GM21825 (cell line): ENCODE results near the gene RNF213.

Experiments used
- ATAC-seq: cut with Tn5 transposase; IDR thresholded peaks from one replicate; pipeline ENCODE4 v1.9.1; 2021; ENCODE audit warnings: mild to moderate bottlenecking, moderate library complexity; ENCODE audit not compliant: unreplicated experiment

The RNF213 gene

DNA sequence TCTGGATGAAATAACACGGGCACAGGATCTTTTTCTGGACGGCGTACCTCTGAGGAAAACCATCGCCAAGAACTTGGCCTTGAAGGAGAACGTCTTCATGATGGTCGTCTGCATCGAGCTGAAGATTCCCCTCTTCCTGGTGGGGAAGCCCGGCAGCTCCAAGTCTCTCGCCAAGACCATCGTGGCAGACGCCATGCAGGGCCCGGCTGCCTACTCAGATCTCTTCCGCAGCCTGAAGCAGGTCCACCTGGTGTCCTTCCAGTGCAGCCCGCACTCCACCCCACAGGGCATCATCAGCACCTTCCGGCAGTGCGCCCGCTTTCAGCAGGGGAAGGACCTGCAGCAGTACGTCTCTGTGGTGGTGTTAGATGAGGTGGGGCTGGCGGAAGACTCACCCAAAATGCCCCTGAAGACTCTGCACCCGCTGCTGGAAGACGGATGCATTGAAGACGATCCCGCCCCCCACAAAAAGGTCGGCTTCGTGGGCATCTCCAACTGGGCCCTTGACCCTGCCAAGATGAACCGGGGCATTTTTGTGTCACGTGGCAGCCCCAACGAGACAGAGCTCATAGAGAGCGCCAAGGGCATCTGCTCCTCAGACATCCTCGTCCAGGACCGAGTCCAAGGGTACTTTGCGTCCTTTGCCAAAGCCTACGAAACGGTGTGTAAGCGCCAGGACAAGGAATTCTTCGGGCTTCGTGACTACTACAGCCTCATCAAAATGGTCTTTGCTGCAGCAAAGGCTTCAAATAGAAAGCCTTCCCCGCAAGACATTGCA, 86.0 kb downstream of the RNF213 start:
- no peak for ATAC-seq

DNA sequence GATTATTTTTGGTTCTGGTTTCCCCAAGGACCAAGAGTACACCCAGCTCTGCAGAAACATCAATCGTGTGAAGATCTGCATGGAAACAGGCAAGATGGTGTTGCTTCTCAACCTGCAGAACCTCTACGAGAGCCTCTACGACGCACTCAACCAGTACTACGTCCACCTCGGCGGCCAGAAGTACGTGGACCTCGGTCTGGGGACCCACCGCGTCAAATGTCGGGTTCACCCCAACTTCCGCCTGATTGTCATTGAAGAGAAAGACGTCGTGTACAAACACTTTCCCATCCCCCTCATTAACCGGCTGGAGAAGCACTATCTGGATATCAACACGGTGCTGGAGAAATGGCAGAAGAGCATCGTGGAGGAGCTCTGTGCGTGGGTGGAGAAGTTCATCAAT, 86.9 kb downstream of the RNF213 start:
- no peak for ATAC-seq

DNA sequence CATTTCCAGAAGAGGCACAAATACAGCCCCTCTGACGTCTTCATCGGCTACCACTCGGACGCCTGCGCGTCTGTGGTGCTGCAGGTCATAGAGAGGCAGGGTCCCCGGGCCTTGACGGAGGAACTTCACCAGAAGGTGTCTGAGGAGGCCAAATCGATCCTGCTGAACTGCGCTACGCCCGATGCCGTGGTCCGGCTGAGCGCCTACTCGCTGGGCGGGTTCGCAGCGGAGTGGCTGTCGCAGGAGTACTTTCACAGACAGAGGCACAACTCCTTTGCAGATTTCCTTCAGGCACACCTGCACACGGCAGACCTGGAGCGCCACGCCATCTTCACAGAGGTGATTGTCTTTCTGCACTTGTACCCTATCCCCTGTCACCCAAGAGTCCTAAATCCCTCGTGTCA, 87.3 kb downstream of the RNF213 start:
- ATAC-seq = no peak

DNA sequence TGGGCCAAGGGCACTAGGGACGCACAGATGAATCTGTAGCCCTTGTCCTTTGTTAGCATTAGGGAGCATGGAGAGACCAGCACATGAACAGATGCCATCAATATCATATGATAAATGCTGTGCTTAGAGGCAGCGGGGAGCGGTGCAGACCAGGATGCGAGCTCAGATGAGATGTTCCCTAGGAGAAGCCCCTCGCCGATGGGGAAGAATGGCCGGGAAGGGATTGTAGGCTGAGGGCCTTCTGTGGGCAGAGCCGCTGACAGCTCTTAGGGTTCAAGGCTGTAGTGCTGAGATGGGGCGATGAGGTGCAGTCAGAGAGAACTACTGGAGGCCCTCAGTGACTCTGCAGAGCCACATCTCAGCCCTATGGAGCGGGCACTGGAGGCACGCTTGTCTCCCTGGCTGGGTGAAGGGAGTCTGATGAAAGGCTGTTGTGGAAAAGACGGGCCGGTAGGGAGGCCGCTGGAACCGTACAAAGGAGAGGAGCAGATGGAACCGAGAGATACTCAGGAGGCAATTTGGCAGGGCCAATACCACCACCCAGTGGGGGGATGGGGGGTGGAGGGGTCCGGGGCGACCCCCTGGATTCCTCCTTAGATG, 88.0 kb downstream of the RNF213 start:
- no peak for ATAC-seq

DNA sequence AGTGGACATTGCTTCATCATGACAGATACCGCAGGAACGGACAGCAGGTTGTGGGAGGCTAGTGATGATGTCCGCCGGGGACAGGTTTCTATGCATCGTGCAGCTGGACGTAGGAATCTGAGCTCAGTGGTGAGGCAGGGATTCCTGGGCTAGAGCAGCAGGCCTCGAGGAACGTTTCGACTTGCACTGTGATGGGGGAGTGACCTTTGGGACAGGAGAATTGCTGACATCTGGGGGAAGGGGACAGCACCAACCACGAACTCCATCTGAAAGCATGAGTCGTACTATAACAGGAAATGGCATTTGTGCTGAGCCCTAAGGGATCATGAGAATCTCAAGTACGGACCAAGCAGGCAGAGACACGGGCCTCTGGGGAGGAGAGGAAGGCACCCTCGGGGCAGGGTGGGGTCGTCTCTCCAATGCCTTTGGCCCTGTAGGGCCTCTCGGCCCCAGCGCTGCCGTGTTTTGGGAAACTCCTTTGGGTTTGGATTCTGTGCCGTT, 88.5 kb downstream of the RNF213 start:
- ATAC-seq = no peak

DNA sequence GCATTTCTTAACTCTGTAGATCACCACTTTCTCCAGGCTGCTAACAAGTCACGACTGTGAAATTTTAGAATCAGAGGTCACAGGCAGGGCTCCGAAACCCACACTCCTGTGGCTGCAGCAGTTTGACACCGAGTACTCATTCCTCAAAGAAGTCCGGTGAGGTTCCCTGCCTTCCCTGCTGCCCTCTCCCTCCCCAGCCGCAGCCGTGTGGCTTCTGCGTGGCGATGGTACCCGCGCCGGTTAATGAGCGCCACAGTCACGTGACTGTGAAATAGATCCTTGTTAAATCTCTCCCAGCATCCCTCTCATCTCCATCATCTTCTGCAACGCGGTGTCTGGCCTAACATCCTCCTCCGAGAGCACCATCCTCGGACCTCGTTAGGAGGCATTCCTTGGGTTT, 89.1 kb downstream of the RNF213 start:
- no peak for ATAC-seq

DNA sequence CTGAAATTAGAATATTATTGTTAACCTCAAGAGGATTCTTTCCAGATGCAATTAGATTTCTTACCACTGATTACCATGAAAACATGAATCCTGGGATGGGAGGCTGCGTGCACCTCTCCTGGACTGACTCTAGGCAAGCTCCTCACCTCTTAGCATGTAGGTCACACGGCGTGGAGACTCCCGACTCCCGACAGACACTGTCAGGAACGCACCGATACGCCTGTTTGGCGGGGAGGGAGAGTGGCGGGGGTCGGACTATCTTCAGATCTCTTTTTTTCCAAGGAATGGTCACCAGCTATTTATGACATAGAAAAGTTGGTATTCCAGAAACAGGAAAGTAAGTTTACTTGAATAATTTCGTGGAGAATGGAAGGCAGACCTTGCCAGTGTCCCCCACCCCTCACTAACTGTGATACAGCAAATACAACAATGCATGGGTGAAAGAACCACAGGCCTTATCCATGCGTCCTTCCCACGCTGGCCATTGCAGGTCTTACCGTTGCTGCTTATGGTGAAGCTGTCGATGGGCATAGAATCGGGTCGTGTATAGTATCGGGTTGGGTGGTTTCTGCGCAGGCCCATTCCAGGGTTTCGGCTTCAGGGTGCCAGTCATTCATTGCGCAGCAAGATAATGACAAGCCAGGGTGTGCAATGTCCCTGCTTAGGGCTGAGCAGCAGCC, 91.7 kb downstream of the RNF213 start:
- ATAC-seq = no peak

DNA sequence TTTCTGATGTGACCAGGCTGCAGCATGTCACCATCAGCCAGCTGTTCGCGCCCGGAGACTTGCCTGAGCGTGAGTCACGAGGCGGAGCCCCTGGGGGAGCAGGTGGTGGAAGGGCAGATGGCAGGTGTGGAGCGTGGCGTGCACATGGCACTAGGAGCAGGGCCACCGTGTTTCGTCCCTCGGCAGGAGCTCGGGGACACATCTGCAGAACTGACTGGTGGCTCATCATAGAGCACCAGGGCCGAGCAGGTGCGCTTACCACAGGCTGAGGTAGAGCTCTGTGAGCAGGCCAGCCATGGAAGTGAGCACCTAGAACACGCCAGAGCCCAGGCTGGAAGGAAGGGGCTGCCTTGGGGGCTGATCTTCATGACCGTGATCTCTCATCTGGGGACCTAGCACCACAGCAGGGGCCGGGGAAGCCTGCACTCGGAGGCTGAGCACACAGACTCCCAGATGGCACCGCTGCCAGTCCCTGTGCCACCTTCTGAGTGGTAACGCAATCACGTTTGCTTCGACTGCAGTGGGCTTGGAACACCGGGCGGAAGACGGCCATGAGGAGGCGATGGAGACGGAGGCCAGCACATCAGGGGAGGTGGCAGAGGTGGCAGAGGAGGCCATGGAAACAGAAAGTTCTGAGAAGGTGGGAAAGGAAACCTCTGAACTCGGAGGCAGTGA, 92.5 kb downstream of the RNF213 start:
- ATAC-seq = no peak

DNA sequence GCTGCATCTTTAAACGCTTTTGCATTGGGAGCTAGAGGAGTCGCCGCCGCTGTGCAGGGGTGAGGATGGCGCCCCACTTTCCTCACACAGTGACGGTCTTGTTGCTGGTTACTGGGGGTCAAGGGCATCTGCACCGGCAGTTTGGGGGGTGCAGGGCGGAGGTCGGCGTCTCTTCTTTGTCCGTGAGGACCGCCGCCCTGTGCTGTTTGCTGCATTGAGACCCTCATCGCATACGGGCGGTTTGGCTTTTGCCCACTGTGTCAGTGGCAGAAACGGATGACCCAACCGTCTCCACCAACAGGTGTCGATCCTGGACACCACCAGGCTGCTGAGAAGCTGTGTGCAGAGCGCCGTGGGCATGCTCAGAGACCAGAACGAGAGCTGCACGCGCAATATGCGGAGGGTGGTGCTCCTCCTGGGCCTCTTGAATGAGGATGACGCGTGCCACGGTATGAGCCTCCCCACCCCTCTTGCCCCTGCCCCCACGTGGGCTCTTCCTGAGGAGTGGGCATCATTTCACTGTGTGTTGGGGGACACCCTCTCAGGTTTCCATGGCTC, 93.1 kb downstream of the RNF213 start:
- no peak for ATAC-seq

DNA sequence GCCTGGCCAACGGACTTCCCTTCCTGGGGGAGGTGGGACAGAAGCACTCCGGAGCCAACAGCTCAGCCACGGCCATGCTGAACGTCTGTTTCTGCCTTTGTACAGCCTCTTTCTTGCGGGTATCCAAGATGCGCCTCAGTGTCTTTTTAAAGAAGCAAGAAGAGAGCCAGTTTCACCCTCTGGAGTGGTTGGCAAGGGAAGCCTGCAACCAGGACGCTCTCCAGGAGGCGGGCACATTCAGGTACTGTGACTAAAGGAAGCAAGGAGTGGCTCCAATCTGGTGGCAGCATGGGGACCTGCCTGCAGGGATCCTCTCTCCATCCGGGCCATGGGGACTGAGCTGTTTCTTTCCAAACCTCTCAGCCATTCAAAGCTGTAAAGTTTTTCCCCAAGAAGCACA, 93.7 kb downstream of the RNF213 start:
- ATAC-seq = no peak

DNA sequence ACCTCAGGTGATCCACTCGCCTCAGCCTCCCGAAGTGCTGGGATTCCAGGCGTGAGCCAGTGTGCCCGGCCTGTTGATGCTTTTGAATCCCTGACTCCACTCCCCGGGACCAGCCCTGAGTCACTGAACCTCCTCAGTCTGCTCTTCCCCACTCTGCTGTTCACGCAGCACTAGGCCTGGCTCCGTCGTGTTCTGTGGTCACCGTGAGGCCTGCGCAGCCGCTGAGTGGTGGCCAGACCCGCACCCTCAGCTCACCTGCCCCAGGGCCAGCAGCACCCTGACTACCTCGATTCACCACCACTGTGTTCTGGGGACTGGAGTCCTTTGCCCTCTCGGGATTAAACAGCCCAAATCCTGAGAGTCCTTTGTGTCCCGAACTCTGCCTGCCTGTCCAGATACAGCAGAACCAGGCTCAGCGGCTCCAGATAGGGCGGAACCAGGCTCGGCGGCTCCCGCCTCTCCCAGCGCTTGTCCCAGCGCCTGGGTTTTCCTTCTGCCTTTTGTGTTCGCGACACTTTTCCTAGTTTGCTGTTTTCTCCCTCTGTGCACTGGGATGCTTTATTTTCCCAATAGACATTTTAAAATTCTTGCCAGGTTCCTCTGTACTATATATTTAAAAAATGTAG, 95.7 kb downstream of the RNF213 start:
- ATAC-seq = no peak

DNA sequence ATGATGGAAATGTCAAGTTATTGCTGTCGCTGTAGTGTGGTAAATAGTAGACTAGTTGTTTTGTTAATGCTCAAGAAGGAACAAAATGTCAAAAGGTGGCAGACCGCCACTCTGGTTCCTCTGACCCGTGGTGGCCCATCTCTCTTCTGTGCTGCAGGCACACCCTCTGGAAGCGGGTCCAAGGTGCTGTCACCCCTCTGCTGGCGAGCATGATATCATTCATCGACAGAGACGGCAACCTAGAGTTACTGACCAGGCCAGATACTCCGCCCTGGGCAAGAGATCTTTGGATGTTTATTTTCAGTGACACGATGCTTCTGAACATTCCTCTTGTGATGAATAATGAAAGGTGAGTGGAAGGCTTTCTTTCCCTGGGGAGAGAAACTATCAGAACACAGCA, 97.5 kb downstream of the RNF213 start:
- ATAC-seq = no peak

DNA sequence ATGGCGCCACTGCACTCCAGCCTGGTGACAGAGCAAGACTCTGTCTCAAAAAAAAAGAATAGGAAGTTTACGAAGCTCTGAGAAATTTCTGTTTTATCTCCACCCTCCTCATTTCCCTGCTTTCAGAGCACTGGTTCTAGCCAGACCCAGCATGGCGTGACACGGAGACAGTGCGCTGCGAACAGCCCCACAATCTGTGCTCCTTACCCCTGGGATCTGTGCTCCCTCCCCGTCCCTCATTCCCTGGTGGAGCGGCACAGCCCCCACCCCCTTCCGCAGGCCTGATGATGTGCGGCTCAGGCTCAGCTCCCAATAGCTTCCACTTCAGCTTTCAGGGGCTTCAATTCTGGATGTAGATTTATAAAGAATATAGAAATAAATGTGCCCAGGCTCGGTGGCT, 98.2 kb downstream of the RNF213 start:
- ATAC-seq = no peak

DNA sequence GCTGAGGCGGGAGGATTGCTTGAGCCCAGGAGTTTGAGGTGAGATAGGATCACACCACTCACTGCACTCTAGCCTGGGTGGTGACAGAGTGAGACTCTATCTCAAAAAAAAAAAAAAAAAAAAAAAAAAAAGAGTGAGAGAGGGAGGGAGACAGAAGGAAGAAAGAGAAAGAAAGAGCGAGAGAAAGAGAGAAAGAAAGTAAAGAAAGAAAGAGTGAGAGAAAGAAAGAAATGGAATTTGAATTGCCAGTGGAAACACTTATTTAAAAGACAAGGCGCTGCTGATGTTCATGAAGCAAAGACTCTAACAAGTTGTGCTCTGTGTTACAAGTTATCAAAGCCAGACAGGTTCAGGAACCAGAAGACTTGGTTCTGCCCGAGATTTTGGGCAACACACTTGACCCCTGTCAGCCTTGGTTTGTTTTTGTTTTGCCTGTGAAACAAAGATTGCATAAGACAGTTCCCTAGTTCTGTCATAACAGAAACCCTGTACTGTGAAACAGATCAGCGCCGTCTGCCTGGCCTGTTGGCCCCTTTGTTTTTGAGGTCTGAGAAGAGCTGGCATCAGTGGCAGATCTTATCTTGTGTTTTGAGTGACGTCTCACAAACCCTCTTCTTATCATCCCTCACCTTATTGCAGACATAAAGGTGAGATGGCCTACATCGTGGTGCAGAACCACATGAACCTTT, 98.9 kb downstream of the RNF213 start:
- no peak for ATAC-seq

DNA sequence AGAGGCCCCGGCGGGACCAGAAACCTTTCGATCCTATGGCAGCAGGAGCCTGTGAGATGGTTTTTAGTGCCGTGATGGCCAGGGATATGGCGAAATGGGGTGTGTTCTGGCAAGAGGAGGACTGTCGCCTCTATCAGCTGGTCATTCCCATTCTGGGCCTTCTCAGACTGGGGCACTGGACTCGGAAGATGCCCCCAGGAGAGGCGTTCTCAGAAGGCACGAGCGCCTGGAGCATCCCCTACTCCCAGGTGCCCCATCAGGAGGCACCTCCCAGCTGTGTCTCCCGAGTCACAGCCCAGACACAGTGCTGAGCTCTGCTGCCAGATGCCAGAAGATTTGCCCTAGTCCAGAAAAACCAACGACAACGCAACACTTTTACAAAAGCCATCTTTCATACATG, 99.7 kb downstream of the RNF213 start:
- no peak for ATAC-seq

DNA sequence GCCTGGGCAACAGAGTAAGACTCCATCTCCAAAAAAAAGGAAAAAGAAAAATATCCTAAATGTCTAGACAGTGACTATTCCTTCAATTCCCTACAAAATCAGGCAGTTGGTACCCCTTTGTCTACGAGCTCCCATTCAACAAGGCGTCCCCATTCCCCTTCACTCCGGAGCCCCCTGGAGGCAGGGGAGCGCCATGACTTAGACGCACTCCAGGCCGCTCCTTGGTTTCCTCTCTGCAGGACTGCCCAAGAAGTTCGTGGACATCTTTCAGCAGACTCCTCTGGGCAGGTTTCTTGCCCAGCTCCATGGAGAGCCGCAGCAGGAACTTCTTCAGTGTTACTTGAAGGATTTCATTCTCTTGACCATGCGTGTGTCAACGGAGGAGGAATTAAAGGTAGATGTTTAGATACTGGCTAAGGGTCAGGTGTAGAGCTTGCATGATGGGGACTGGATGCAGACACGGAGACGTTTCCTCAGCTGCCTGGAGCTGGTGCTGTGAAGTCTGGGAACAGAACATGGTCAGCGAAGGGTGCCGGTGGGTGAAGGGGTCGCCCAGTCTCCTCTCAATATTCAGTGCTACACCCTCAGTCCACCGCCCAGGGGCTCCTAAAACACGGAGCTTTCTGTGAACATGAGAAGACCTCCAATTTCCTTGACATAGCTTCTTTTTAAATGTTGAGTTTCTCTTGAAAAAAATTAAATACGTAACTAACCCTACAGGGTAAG, 101.0 kb downstream of the RNF213 start:
- ATAC-seq = no peak

DNA sequence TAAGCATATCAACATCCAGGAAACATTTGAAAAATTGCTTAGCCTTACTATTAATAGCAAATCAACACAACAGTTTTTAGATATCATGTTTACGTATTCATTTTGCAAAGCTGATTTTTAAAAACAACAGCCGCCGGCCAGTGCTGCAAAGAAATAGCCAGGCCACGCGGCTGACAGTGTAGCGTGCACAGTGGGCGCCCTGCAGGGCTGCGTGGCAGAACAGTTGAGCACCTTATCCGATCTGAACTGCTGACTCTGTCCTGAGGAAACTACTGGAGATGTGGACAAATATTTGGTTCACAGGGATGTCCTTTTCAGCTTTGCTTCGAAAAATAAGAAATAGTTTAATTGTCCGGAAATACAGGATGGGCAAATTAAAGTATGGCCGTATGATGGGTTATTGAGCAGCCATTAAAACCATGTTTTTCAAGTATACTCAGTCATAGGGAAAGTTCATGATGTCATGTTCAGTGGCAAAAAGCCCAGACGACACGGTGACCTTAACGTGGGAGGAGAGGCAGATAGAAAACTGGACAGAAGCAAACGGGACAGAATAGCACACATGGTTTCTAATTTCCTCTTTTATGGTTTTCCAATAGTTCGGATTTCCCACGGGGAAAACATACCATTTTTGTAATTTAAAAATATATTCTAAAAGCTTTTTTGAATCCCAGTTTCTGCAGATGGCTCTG, 101.9 kb downstream of the RNF213 start:
- ATAC-seq = no peak

DNA sequence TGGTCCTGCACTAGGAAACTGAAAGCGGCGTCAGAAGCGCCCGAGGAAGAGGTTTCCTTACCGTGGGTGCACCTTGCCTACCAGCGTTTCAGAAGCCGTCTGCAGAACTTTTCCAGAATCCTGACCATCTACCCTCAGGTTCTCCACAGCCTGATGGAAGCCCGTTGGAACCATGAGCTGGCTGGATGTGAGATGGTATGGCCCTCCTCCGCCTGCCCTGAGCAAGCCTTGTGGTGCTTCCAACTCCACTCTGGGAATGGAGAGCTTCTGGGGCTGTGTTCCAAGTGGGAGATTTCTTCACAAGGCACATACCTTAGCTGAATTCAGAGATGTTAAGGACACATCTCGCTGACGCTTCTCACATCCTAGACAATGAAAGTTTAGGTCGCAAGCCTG, 102.5 kb downstream of the RNF213 start:
- ATAC-seq = no peak

DNA sequence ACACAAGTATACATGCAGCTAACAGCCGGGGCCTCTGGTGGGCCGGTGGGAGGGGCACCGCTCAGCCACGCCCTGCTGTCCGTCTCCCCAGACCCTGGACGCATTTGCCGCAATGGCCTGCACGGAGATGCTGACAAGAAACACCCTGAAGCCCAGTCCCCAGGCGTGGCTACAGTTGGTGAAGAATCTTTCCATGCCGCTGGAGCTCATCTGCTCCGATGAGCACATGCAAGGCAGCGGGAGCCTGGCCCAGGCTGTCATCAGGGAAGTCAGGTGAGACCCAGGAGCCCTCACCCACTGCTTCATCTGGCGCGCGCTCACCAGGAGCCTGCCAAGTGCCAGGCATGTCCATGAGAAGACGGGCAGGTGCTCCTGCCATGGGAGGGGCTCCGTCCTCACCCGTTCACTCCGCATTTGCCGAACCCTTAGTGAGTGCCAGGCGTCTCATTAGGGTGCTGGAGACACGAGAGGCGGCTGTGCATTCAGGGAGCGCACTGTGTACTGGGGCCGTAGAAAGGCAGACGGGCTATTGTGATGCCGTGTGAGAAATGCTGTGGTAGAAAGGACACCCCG, 103.0 kb downstream of the RNF213 start:
- no peak for ATAC-seq
